GM18507 (cell line): Measurements from ENCODE around the gene DISC1.

Experiments
- DNase-seq: peaks from one replicate; pipeline ENCODE4 v3.0.0; 2011; ENCODE audit warnings: low read depth; ENCODE audit not compliant: insufficient read length; ENCODE audit errors: extremely low spot score
- FAIRE-seq: peaks from 2 replicates; lab custom pipeline; 2011; peaks lifted over from hg19 to GRCh38; lab: Jason Lieb, UNC

Gene DISC1

GRCh38 chr1:232031156-232031555, 404.6 kb downstream of the DISC1 start:
- FAIRE-seq (no peak), DNase-seq (no peak)

GRCh38 chr1:232033285-232033684, 406.7 kb downstream of the DISC1 start:
- DNase-seq, result no peak
- FAIRE-seq, result no peak

GRCh38 chr1:232034556-232034955, 408.0 kb downstream of the DISC1 start:
- no peak for DNase-seq
- no peak for FAIRE-seq

GRCh38 chr1:232036181-232036933, 409.8 kb downstream of the DISC1 start:
- no peak for FAIRE-seq
- DNase-seq, result no peak

GRCh38 chr1:232037774-232038388, 411.3 kb downstream of the DISC1 start:
- no peak for FAIRE-seq
- no peak for DNase-seq

- no peak for DNase-seq
- no peak for FAIRE-seq
Measured at GRCh38 chr1:232038706-232039677, 412.4 kb downstream of the DISC1 start.

GRCh38 chr1:232040260-232040659, 413.7 kb downstream of the DISC1 start:
- FAIRE-seq (no peak), DNase-seq (no peak)

GRCh38 chr1:232044728-232045127, 418.1 kb downstream of the DISC1 start:
- no peak for FAIRE-seq
- DNase-seq, result no peak

- no peak for DNase-seq
- FAIRE-seq, result no peak
Measured at GRCh38 chr1:232045139-232045994, 418.8 kb downstream of the DISC1 start.

GRCh38 chr1:232046451-232047306, 420.1 kb downstream of the DISC1 start:
- DNase-seq (no peak), FAIRE-seq (no peak)

GRCh38 chr1:232047473-232047872, 420.9 kb downstream of the DISC1 start:
- DNase-seq (no peak), FAIRE-seq (no peak)

GRCh38 chr1:232048481-232048880, 421.9 kb downstream of the DISC1 start:
- FAIRE-seq, result no peak
- DNase-seq, result no peak

- FAIRE-seq, result no peak
Measured at GRCh38 chr1:232049335-232049734, 422.7 kb downstream of the DISC1 start.

GRCh38 chr1:232057217-232057895, 430.8 kb downstream of the DISC1 start:
- FAIRE-seq, result no peak
- DNase-seq, result no peak

More at GRCh38 chr1:232049335-232049734, 422.7 kb downstream of the DISC1 start:
- DNase-seq, result no peak

GRCh38 chr1:232057896-232058274, 431.3 kb downstream of the DISC1 start:
- FAIRE-seq, result no peak
- DNase-seq, result no peak

- DNase-seq, result no peak
Measured at GRCh38 chr1:232059726-232060374, 433.3 kb downstream of the DISC1 start.

GRCh38 chr1:232062967-232063366, 436.4 kb downstream of the DISC1 start:
- no peak for DNase-seq
- FAIRE-seq, result no peak

More at GRCh38 chr1:232059726-232060374, 433.3 kb downstream of the DISC1 start:
- FAIRE-seq, result no peak
